Measurements from ENCODE around the gene ISYNA1.

ISYNA1 gene

GRCh38 chr19:18466354-18466753 lies 28.4 kb upstream of the ISYNA1 start:
- DNase-seq, result no peak

- DNase-seq, result no peak
These were observed 28.0 kb upstream of the ISYNA1 start for GRCh38 chr19:18465964-18466339.

DNA sequence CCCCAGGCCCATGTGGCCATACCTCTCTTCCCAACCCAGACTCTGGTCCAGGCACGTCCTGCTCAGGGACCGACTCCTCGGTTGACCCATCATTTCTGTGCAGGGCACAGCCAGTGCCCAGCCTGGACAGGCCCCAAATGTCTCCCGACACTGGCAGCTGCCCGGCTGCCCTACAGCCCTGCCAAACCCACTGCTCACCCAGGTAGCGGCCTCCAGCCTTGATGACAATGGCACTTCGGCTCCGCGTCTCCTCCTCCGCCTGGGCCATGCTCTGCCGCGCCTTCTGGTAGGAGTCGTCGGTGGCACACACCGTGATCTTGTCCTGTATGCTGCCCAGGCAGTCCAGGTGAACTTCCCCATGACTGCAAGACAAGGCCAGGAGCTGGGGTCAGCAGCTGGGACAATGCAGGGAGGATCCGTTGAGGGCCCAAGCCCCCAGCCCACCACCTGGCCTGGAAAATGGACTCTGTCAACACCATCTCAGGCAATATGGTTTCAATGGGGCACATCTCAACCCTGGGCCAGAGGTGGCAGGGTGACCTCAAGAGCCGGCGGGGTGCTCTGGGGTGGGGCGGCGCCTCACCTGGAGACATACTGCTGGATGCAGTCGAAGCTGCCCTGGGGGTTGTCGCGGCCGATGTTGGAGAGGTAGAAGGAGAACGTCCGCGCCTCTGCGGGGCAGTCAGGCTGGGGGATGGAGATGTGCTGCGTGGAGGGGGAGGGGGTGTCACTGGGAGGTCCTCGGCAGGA lies 27.5 kb upstream of the ISYNA1 start:
- DNase-seq, result no peak

DNA sequence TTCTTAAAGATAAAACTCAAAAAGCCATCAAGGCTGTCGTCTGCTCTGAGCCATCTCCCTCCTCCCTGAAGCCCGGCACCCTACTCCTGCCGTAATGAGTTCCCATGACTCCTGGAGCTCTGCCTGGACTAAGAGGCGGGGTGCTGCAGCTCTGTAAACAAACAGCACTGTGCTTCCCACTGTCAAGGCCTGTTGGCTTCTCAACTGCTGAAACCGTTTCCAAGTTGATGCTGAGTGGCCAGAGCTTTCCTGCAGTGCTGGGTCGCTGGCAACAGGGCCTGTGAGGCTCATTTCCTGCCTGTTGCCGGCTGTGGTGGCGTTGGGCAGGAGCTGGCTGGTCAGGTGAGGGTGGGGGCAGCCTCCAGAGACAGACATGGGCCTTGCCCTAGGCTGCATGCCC lies 26.7 kb upstream of the ISYNA1 start:
- peak; percentile 96 for DNase-seq

GRCh38 chr19:18461471-18461870 lies 23.5 kb upstream of the ISYNA1 start:
- DNase-seq, result no peak

GRCh38 chr19:18460900-18461299 lies 23.0 kb upstream of the ISYNA1 start:
- DNase-seq, result no peak

DNA sequence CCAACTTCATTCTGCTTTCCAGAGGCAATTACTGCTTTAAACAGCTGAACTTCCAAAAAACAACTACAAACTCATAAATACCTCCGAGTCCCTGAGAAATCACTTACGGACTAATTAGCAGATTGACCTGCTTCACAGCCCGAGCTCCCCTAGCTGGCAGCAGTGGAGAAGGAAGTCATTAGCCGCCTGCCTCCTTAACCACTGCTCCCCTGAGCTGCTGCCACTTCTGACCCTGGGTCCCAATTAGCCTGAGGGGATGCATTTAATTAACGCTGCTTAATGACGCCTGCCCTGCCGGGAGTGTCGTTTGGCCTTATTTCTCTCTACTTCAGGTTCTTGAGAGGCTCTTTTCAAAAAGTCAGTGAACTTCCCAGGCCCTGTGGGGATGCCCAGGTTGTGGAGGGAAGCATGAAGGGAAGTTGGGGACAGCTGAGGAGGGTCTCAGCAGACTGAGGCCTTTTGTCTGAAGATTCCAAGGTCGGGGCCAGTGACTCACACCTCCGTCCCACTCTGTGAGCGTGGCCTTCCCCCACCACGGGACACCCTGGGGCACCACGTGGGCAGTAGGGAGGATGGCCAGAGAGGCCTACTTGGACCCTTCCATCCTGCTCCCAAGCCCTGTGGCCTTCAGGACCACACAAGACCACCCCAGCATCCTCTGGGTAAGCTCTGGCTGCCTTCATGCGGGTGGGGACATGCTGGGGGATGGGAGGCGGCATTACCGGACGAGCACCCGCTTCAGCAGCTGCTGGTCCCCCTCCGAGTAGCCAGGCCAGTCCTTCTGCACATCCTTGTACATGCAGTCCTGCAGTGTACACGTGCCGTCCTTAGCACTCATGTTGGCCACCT lies 19.8 kb upstream of the ISYNA1 start:
- no peak for DNase-seq

GRCh38 chr19:18456974-18457373 lies 19.0 kb upstream of the ISYNA1 start:
- no peak for DNase-seq

- no peak for DNase-seq
These were observed 18.3 kb upstream of the ISYNA1 start for GRCh38 chr19:18456279-18456678.

DNA sequence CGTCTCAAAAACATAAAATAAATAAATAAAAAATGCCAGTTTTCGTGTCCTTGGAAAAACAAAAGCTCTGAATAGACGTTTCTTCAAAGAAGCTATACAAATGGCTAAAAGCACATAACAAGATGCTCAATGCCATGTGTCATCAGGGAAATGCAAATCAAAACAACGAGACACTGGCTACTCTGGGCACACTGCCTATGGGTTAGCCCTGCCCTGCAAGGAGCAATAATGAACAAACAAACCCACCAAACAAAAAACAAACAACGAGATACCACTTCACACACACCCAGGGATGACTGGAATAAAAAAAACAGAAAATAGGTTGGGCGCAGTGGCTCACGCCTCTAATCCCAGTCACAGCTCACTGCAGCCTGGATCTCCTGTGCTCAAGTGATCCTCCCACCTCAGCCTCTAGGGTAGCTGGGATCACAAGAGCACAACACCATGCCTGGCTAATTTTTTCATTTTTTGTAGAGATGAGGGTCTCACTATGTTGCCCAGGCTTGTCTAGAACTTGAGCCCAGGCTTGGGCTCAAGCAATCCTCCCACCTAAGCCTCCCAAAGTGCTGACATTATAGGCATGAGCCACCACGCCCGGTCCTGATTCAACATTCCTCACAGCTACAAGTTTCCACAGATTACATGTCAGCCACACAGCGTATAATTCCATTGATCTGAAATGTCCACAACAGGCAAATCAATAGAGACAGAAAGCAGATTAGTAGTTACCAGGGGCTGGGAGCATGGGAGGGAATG lies 15.5 kb upstream of the ISYNA1 start:
- no peak for DNase-seq

DNA sequence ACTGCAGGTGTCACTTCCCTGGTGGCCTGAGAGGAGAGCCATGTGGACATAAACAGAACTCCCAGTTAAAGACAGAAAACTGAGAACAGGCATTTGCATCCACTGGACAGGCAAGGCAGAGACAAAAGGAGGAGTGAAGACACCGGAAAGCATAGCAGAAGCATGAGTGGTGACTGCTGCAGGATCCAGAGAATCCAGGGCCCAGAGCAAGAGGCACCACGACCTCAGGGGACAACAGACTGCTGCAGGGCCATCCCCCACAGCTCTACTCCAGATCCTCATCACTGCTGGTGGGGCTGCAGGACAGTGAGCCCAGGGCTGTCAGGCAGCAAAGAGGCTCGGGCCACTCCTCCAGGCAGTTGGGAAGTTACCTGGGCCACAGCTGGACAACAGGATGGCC lies 14.5 kb upstream of the ISYNA1 start:
- no peak for DNase-seq

DNA sequence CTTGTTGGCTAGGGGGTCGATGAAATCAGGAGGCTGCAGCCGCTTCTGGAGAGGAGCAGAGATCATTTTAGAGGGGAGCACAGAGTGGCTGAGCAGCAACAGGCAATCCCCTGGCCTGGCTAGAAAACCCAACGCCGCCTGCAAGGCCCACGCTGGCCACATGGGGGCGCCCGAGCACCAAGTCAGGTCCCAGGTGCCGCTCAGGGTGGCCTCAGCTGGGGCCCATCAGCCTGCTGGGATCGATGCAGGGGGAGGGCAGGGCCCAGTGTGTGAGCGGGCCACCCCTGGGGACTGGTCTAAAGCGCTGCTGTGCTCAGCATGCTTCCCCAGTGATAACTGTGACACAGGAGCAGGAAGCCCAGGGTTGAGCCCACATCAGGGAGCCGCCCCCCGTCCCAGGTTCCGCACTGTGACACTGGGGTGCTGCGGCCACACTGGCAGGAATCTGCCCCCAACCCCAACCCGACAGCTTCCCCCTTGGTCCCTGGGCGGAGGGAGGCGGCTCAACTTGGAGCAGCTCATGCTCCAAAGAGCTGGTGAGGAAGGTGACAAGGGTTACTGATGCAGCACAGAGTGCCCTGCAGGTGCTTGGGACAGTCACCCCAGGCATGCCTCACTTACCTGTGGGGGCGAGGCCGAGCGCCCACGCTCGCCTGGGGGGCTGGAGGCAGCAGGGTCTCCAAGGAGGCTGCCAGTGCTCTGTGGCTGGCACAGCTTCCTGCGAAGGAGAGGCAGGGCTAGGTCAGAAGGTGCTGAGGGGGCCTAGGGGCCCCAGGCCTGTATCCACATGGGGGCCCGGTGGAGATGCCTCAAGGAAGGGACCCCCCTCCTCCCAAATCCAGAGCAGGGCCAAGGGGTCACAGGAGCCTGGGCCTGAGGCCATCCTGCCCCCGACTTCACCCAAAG lies 13.3 kb upstream of the ISYNA1 start:
- DNase-seq, result peak; percentile 47

- no peak for DNase-seq
These were observed 12.3 kb upstream of the ISYNA1 start for GRCh38 chr19:18450021-18450930.

DNA sequence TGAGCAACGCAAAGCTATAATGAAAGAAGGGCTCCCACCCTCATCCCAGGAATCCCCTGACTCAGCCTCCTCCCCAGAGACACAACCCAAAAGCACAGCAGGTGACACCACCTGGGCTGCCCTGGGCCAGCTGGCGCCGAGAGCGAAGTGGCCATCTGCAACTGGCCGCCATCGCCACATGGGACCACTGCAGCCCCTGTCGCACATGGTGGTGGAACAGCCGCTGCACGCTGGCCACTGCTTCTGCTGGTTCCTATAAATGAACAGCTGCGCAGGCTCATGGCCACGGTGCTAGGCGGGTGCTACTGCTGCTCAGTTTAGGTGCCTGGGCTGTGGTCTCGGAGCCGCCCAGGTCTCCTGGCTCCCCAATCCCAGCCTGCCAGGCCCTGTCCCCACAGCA lies 11.6 kb upstream of the ISYNA1 start:
- DNase-seq, result no peak

DNA sequence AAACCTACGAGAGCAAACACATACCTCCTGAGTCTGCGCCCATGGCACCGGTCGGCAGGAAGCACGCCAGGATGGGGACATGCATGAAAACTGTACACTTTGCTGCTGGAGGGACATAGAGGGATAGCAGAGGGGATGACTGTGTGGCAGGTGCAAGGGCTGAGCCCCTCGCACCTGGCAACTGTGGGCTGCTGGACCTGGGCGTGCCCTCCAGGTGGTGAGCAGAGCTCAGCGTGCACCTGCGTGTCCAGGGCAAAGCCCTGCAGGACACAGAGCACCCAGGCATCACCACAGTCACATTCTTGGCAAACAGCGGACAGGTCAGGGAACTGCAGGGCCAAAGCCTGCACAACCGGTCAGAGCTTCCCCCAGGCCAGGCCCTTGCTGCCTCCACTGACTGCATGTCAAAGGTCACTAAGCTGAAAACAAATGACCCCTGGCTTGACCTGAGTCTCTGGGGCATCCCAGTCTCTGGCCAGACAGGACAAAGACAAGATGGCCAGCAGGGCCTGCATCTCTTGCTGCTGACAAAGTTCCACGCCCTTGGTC lies 9.0 kb upstream of the ISYNA1 start:
- DNase-seq, result no peak

- no peak for DNase-seq
These were observed 8.3 kb upstream of the ISYNA1 start for GRCh38 chr19:18446145-18446810.

DNA sequence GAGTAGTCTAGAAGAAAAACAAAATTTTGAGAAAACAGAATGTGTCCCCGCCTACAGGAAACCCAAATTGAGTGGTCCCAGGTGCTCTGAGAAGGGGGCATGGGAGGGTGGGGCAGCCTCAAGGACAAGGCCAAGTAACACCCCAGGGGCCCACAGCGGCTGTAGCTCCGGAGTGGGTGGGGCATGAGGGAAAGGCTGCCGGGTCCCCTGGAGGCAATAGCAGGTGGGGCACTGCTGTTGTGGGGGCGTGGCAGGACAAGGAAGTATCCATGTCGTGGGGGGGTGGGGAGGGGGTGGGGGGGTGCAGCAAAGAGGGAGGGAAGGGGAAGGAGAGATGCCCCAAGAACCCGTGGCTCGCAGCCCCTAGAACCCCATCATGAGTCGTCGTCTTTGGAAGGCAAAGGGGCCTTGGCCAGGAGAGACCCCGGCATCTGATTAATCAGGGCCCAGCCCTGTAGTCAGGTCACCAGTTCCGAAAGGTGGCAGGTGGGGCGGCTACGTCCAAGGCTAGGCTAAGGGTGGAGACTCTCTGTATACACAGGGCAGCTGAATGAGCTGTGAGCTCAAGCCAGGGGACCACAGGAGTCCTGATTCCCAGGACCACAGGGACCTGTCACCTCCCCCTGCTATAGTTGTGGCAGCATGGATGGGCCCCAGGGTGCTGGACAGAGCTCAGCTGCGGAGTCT lies 7.5 kb upstream of the ISYNA1 start:
- DNase-seq, result no peak

- DNase-seq, result no peak
These were observed 6.6 kb upstream of the ISYNA1 start for GRCh38 chr19:18444513-18444912.

- DNase-seq, result no peak
These were observed 5.9 kb upstream of the ISYNA1 start for GRCh38 chr19:18443831-18444230.

DNA sequence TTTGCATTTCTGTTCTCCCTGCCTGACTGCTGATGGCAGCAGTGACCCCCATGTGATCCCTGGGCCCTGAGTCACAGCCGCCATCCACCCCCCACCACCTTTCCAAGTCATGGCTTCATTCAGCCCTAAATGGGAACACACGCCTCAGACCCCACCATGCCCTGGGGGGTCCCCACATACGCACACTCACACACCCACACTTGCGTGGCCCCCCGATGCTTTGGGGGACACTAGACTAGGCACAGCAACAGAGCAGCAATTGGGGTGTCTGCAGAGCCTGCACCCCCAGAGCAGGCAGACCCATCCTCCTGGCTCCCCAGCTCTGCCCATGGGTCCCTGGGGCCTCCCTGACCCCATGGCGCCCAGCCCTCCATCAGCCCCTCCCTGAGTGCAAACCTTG lies 5.5 kb upstream of the ISYNA1 start:
- DNase-seq, result no peak
